A673 (cell line): Measurements from ENCODE around the gene MAB21L1. TPM values are rescaled to one million over a fixed set of nuclear protein-coding genes. Genes with fewer than 3 reads are reported as not detected.
A peak's percentile ranks its signal among the peaks of the same experiment; 100 is the strongest.

ENCODE experiments used
- BruUV-seq: library from RNA; stranded (reverse); fragments of 400-500 nt; replicated peaks from 2 replicates; lab custom pipeline; 2021; lab: Mats Ljungman, UMichigan
- CTCF ChIA-PET: fragments of 300-600 bp; sonication (Branson Sonifier 250); formaldehyde crosslinking; loops from one replicate; lab custom pipeline; 2022; ENCODE audit warnings: antibody characterized with exemption; lab: Charles Lee
- POLR2A ChIA-PET: fragments of 300-600 bp; sonication (Branson Sonifier 250); formaldehyde crosslinking; loops from one replicate; lab custom pipeline; 2022; ENCODE audit warnings: antibody characterized with exemption; ENCODE audit not compliant: low non-redundant PET; lab: Charles Lee
- DNase-seq: peaks from one replicate; pipeline ENCODE4 v3.0.0-alpha.2; 2015; ENCODE audit warnings: low spot score
- H3K27ac ChIP-seq: fragments of 200-600 bp; sonication (generic); 2 replicates; pipeline ENCODE4 v1.5.1; 2016; ENCODE audit warnings: mixed run types, low read depth, mild to moderate bottlenecking, mixed read lengths, antibody characterized with exemption, low read length; ENCODE audit not compliant: poor library complexity, severe bottlenecking
- H3K27me3 ChIP-seq: fragments of 200-600 bp; sonication (generic); replicated peaks from 2 replicates; pipeline ENCODE4 v1.6.1; 2017; ENCODE audit warnings: mixed run types, low read depth, mild to moderate bottlenecking, mixed read lengths, antibody characterized with exemption, low read length; ENCODE audit not compliant: insufficient read depth, poor library complexity
- H3K36me3 ChIP-seq: fragments of 200-600 bp; sonication (generic); 2 replicates; pipeline ENCODE4 v1.6.1; 2016; ENCODE audit warnings: mixed run types, mild to moderate bottlenecking, mixed read lengths, antibody characterized with exemption, low read length; ENCODE audit not compliant: insufficient read depth, poor library complexity, severe bottlenecking
- H3K4me1 ChIP-seq: fragments of 200-600 bp; sonication (generic); 2 replicates; pipeline ENCODE4 v1.6.1; 2017; ENCODE audit warnings: mixed run types, mild to moderate bottlenecking, mixed read lengths, antibody characterized with exemption, low read length; ENCODE audit not compliant: insufficient read depth, poor library complexity, severe bottlenecking
- H3K4me3 ChIP-seq: fragments of 200-600 bp; sonication (generic); 2 replicates; pipeline ENCODE4 v1.5.1; 2016; ENCODE audit warnings: low read depth, mixed run types, mild to moderate bottlenecking, mixed read lengths, low read length; ENCODE audit not compliant: poor library complexity, severe bottlenecking
- H3K9me3 ChIP-seq: fragments of 200-600 bp; sonication (generic); 2 replicates; pipeline ENCODE4 v1.6.1; 2016; ENCODE audit warnings: mixed run types, low read depth, mild to moderate bottlenecking, mixed read lengths, antibody characterized with exemption, low read length; ENCODE audit not compliant: poor library complexity, severe bottlenecking
- CTCF ChIP-seq: fragments of 300-800, 200-600 bp; sonication (generic); conservative IDR thresholded peaks from 2 replicates; pipeline ENCODE4 v1.5.1; 2017; ENCODE audit warnings: low read depth, mild to moderate bottlenecking, antibody characterized with exemption, low read length, moderate library complexity, mixed read lengths
- EZH2 ChIP-seq: fragments of 200-600 bp; sonication (generic); IDR thresholded peaks from 2 replicates; pipeline ENCODE4 v1.6.1; 2017; ENCODE audit warnings: borderline replicate concordance, low read depth, mild to moderate bottlenecking, mixed read lengths, antibody characterized with exemption, low read length; ENCODE audit not compliant: poor library complexity, severe bottlenecking
- intact Hi-C: fragments of 100-400 bp; cut with micrococcal nuclease; formaldehyde crosslinking; loops from one replicate; pipeline ENCODE4 v1.10.0; 2022; ENCODE audit not compliant: unreplicated experiment
- total RNA-seq: library from RNA; stranded (reverse); gene quantifications from 2 replicates; pipeline ENCODE4 v1.2.3, GENCODE V29; 2021

MAB21L1 gene
- total RNA-seq, 1 experiment from 2014 or later: not detected

- Histone ChIP-seq H3K36me3 (no peaks in the 10 kb centered on the region), H3K27ac (no peak overlapping the region), H3K4me1 (no peaks in the 10 kb centered on the region), H3K9me3 (no peaks in the 10 kb centered on the region), H3K4me3 (no peak overlapping the region), H3K27me3 (no peaks in the 10 kb centered on the region)
- no TSS peak for BruUV-seq
- TF ChIP-seq EZH2 (no peak), CTCF (no peak)
- ChIA-PET POLR2A (no interaction called here), CTCF (no interaction called here)
- intact Hi-C loops: no loop called here
- peak; percentile 1 for DNase-seq
Observed at GRCh38 chr13:35448465-35448864, 28.0 kb downstream of the MAB21L1 start.
